KOPT-K1 (cell line): ENCODE data around the gene CEP72.

ENCODE experiments used
- H3K27ac ChIP-seq: fragments of 200-600 bp; sonication (generic); 2 replicates; pipeline ENCODE4 v1.5.1; 2016; ENCODE audit warnings: antibody characterized with exemption, mild to moderate bottlenecking, low read depth, low read length; ENCODE audit not compliant: poor library complexity, severe bottlenecking
- H3K36me3 ChIP-seq: fragments of 200-600 bp; sonication (generic); 2 replicates; pipeline ENCODE4 v1.5.1; 2017; ENCODE audit warnings: antibody characterized with exemption, mild to moderate bottlenecking, low read length, moderate library complexity; ENCODE audit not compliant: insufficient read depth
- H3K9me3 ChIP-seq: fragments of 200-600 bp; sonication (generic); 2 replicates; pipeline ENCODE4 v1.5.1; 2017; ENCODE audit warnings: antibody characterized with exemption, low read length, mild to moderate bottlenecking; ENCODE audit not compliant: insufficient read depth, poor library complexity, severe bottlenecking

CEP72 gene

GRCh38 chr5:586751-587285, 25.3 kb upstream of the CEP72 start:
- H3K36me3 ChIP-seq = no peaks in the 10 kb centered on the region
- peaks cover 5% of the 10 kb centered on the region for H3K9me3 ChIP-seq
- H3K27ac ChIP-seq = no peak overlapping the region

DNA sequence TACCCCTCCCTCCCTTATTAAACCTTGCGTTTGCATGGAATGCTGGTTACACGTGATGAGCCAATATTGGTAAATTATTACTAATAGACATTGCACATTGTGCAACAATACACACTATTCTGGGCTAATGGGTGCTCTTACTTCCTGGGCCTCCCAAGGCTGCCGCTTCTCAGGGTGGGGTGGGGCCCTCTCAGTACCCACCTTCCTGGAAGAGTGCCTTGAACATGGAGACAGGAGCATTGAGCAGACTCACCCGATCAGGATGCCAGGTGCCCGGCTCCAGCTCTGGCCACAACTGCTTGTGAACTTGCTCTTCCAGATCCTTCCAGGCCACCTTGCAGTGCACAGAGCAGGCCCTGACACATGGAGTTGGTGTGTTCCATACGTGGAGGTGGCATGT, 24.7 kb upstream of the CEP72 start:
- Histone ChIP-seq H3K9me3 (peaks cover 5% of the 10 kb centered on the region), H3K27ac (no peak overlapping the region), H3K36me3 (no peaks in the 10 kb centered on the region)

GRCh38 chr5:588406-588995, 23.6 kb upstream of the CEP72 start:
- H3K36me3 ChIP-seq = no peaks in the 10 kb centered on the region
- H3K27ac ChIP-seq = no peak overlapping the region
- H3K9me3 ChIP-seq = no peaks in the 10 kb centered on the region

DNA sequence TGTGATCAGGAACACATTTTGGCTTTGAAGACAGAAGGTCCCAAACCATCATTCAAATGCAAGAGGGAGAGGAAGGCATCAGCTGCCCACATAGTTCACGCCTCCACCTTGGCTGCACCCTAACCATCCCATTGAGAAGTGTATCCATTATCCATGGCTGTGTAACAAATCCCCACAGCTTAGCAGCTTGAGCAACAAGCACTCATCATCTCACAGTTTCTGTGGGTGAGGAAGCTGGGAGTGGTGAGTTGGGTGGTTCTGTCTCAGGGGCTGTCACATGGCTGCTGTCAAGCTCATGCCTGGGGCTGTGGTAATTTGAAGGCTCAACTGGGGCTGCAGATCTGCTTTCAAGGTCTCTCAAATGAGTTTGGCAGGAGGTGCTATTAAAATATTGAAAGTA, 23.0 kb upstream of the CEP72 start:
- Histone ChIP-seq H3K27ac (no peak overlapping the region), H3K9me3 (no peaks in the 10 kb centered on the region), H3K36me3 (no peaks in the 10 kb centered on the region)

GRCh38 chr5:589588-589987, 22.6 kb upstream of the CEP72 start:
- no peak overlapping the region for H3K27ac ChIP-seq
- H3K36me3 ChIP-seq = no peaks in the 10 kb centered on the region
- H3K9me3 ChIP-seq = no peaks in the 10 kb centered on the region

- Histone ChIP-seq H3K9me3 (no peaks in the 10 kb centered on the region), H3K27ac (no peak overlapping the region), H3K36me3 (no peaks in the 10 kb centered on the region)
Observed at GRCh38 chr5:590346-590745, 21.8 kb upstream of the CEP72 start.

GRCh38 chr5:591746-592145, 20.4 kb upstream of the CEP72 start:
- no peak overlapping the region for H3K27ac ChIP-seq
- H3K36me3 ChIP-seq = no peaks in the 10 kb centered on the region
- no peaks in the 10 kb centered on the region for H3K9me3 ChIP-seq

DNA sequence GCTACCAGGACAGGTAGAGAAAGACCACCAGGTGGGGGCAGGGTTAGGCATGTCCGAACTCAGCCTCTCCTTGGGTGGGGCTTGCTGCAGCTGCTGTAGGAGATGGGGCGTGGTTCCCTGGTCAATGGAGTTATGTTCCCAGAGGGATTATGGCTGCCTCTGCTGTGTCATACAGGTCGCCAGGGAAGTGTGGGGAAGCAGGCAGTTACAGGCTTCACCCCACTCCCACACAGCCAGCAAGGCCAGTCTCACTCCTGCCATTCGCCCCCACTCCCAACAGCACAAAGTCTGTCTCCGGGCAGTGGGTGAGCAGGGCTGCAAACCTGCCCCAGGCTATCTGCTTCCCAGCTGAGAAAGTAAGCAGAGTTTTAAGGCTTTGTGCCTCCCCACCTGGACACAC, 20.0 kb upstream of the CEP72 start:
- Histone ChIP-seq H3K36me3 (no peaks in the 10 kb centered on the region), H3K27ac (no peak overlapping the region), H3K9me3 (no peaks in the 10 kb centered on the region)

GRCh38 chr5:593511-593910, 18.6 kb upstream of the CEP72 start:
- no peaks in the 10 kb centered on the region for H3K36me3 ChIP-seq

GRCh38 chr5:594226-594860, 17.8 kb upstream of the CEP72 start:
- H3K36me3 ChIP-seq = no peaks in the 10 kb centered on the region
- no peak overlapping the region for H3K27ac ChIP-seq
- no peaks in the 10 kb centered on the region for H3K9me3 ChIP-seq

More at GRCh38 chr5:593511-593910, 18.6 kb upstream of the CEP72 start:
- H3K27ac ChIP-seq = no peak overlapping the region
- H3K9me3 ChIP-seq = no peaks in the 10 kb centered on the region

GRCh38 chr5:595285-595875, 16.8 kb upstream of the CEP72 start:
- Histone ChIP-seq H3K36me3 (no peaks in the 10 kb centered on the region), H3K27ac (no peak overlapping the region), H3K9me3 (no peaks in the 10 kb centered on the region)

- H3K36me3 ChIP-seq = no peaks in the 10 kb centered on the region
- no peak overlapping the region for H3K27ac ChIP-seq
Observed at GRCh38 chr5:597871-598563, 14.1 kb upstream of the CEP72 start.

GRCh38 chr5:598564-598890, 13.6 kb upstream of the CEP72 start:
- H3K36me3 ChIP-seq = no peaks in the 10 kb centered on the region
- H3K27ac ChIP-seq = no peak overlapping the region
- no peaks in the 10 kb centered on the region for H3K9me3 ChIP-seq

More at GRCh38 chr5:597871-598563, 14.1 kb upstream of the CEP72 start:
- H3K9me3 ChIP-seq = no peaks in the 10 kb centered on the region

- Histone ChIP-seq H3K27ac (no peak overlapping the region), H3K9me3 (no peaks in the 10 kb centered on the region), H3K36me3 (no peaks in the 10 kb centered on the region)
Observed at GRCh38 chr5:600886-601541, 11.1 kb upstream of the CEP72 start.
